ENCODE measurements around the gene IYD.

GRCh38 chr6:150430815-150431214, 62.0 kb downstream of the IYD start:
- TF ChIP-seq CTCF (optimal IDR thresholded peaks at IDR 0.05 in 1 of 3, IDR thresholded peaks at IDR 0.05 in 1 of 3, conservative IDR thresholded peaks at IDR 0.05 in 1 of 3; ENCODE audit: extremely low read depth in 1 of 3, insufficient read depth in 2 of 3, low read length in 3 of 3) = no peak
- TF ChIP-seq EZH2 (IDR thresholded peaks at IDR 0.05; ENCODE audit: low read length) = no peak
